GM12878 (cell line): ENCODE results near the gene PPP2R2B.

Experiments used
- BHLHE40 ChIP-seq, 2 experiments: fragments of 450-650 bp in 1 of 2; IDR thresholded peaks; 2 replicates each; pipeline ENCODE4 v1.6.1; 2011 to 2017; ENCODE audit warnings: low read depth in 2 of 2, borderline replicate concordance in 1 of 2, improper control_type of control experiment in 1 of 2, low read length in 1 of 2, mild to moderate bottlenecking in 1 of 2
- CTCF ChIP-seq, 3 experiments: IDR thresholded peaks in 2 of 3; conservative IDR thresholded peaks in 1 of 3; 2 replicates each; pipeline ENCODE4 v1.5.1; 2011; ENCODE audit warnings: low read depth in 3 of 3, low read length in 3 of 3, mild to moderate bottlenecking in 3 of 3, control low read depth in 2 of 3, moderate library complexity in 2 of 3, inconsistent platforms in 1 of 3, mixed read lengths in 1 of 3; ENCODE audit not compliant: control insufficient read depth in 2 of 3, insufficient read depth in 1 of 3; ENCODE audit errors: extremely low read depth in 1 of 3
- EZH2 ChIP-seq: IDR thresholded peaks from 2 replicates; pipeline ENCODE4 v1.6.1; 2012; ENCODE audit warnings: low read depth, mild to moderate bottlenecking, control low read depth, inconsistent platforms, low read length, borderline replicate concordance; ENCODE audit not compliant: control insufficient read depth
- FOXK2 ChIP-seq: fragments of 450-650 bp; IDR thresholded peaks from 2 replicates; pipeline ENCODE4 v1.6.1; 2017; ENCODE audit warnings: mild to moderate bottlenecking, moderate library complexity
- GABPA ChIP-seq: IDR thresholded peaks from 2 replicates; pipeline ENCODE4 v1.6.1; 2014; ENCODE audit warnings: antibody characterized with exemption, low read depth, mild to moderate bottlenecking, inconsistent platforms
- MTA3 ChIP-seq: IDR thresholded peaks from 2 replicates; pipeline ENCODE4 v1.6.1; 2012; ENCODE audit warnings: low read length, inconsistent platforms, borderline replicate concordance
- NFYA ChIP-seq: IDR thresholded peaks from 2 replicates; pipeline ENCODE4 v1.6.1; 2011; ENCODE audit warnings: low read depth, mild to moderate bottlenecking, low read length, improper control_type of control experiment, borderline replicate concordance
- PAX8 ChIP-seq: fragments of 450-650 bp; IDR thresholded peaks from 2 replicates; pipeline ENCODE4 v1.6.1; 2017; ENCODE audit warnings: mild to moderate bottlenecking, moderate library complexity
- PBX3 ChIP-seq: IDR thresholded peaks from 2 replicates; pipeline ENCODE4 v1.6.1; 2011; ENCODE audit warnings: mild to moderate bottlenecking, low read depth, low read length, moderate library complexity; ENCODE audit not compliant: insufficient replicate concordance
- POLR2A ChIP-seq: IDR thresholded peaks from 2 replicates; pipeline ENCODE4 v1.6.1; 2011; ENCODE audit warnings: low read depth, mild to moderate bottlenecking, low read length
- POLR2AphosphoS5 ChIP-seq: IDR thresholded peaks from 2 replicates; pipeline ENCODE4 v1.6.1; 2011; ENCODE audit warnings: mild to moderate bottlenecking, low read length, inconsistent platforms
- SUZ12 ChIP-seq: fragments of 200-600 bp; sonication (generic); IDR thresholded peaks from one replicate; pipeline ENCODE4 v1.6.1; 2018; ENCODE audit warnings: antibody characterized with exemption, mild to moderate bottlenecking; ENCODE audit not compliant: unreplicated experiment
- TAF1 ChIP-seq: IDR thresholded peaks from 2 replicates; pipeline ENCODE4 v1.6.1; 2011; ENCODE audit warnings: mild to moderate bottlenecking, low read depth, low read length, borderline replicate concordance
- TF ChIP-seq, protein P1 (sequence below): IDR thresholded peaks from 2 replicates; pipeline ENCODE4 v1.6.1; 2012; ENCODE audit warnings: low read depth, low read length, improper control_type of control experiment

DNA sequence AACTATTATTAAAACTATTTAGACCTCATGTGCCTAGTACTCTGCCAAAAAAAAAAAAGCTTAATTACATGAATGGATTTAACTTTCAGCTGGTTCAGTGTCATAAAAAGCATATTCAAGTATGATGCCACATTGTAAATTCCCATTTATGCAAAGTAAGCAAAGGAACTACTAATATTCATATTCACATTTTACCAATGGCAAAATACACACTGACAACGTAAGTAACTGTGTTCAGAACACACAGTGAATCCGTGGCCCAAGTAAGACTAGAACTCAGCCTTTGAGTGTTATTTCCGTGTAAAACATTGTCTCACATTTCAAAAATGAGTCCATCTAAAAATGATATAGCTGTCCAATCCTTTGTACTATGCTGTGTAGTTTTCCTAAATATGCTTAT, 56.8 kb downstream of the PPP2R2B start:
- no peak for TF ChIP-seq MTA3
- no peak for TF ChIP-seq POLR2A
- TF ChIP-seq SUZ12, result no peak
- TF ChIP-seq, protein P1, sequence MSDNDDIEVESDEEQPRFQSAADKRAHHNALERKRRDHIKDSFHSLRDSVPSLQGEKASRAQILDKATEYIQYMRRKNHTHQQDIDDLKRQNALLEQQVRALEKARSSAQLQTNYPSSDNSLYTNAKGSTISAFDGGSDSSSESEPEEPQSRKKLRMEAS, result no peak
- TF ChIP-seq EZH2, result no peak
- no peak for TF ChIP-seq PAX8
- no peak for TF ChIP-seq CTCF (IDR thresholded peaks at IDR 0.05 in 2 of 3, conservative IDR thresholded peaks at IDR 0.05 in 1 of 3; ENCODE audit: control insufficient read depth in 2 of 3, extremely low read depth in 1 of 3, insufficient read depth in 1 of 3, low read depth in 3 of 3, low read length in 3 of 3)
- TF ChIP-seq GABPA, result no peak
- no peak for TF ChIP-seq NFYA
- TF ChIP-seq PBX3, result no peak
- no peak for TF ChIP-seq POLR2AphosphoS5
- no peak for TF ChIP-seq TAF1
- TF ChIP-seq FOXK2, result no peak
- TF ChIP-seq BHLHE40 (IDR thresholded peaks at IDR 0.05; ENCODE audit: borderline replicate concordance in 1 of 2, low read depth in 2 of 2, low read length in 1 of 2), result no peak
